ENCODE data around the gene KCNK1.

DNA sequence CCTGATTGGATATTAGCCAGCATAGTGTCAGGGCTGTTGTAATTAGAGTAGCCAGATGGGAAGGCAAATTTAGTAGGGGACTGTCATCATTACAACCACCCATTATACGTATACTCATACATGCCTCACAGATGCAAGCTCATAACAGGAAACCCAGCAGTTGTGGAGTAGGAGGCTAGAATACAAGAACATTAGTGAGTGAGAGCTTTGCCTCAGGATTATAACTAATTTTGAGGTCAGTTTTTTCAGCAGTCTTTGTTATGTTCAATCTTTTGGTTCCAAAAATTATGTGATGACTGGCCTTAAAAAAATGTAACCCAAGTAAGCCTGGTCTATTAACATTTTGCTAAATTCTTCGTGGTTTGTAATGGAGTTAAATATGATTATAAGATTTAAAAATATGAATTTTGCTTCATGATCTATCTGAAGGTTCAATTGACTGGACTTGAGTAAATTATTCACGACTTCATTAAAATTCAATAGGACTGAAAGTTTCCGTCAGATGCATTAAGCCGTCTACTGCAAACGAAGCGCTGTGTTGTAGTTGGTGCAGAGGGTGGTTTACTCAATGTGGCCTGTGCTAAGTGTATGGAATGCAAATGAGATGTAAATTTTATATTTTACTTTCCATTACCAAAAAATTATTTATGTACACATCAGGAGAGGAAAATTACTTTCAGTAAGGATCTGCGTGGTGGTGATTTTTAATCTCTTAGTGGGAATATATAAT lies 48.8 kb downstream of the KCNK1 start:
- TF ChIP-seq, protein P1, sequence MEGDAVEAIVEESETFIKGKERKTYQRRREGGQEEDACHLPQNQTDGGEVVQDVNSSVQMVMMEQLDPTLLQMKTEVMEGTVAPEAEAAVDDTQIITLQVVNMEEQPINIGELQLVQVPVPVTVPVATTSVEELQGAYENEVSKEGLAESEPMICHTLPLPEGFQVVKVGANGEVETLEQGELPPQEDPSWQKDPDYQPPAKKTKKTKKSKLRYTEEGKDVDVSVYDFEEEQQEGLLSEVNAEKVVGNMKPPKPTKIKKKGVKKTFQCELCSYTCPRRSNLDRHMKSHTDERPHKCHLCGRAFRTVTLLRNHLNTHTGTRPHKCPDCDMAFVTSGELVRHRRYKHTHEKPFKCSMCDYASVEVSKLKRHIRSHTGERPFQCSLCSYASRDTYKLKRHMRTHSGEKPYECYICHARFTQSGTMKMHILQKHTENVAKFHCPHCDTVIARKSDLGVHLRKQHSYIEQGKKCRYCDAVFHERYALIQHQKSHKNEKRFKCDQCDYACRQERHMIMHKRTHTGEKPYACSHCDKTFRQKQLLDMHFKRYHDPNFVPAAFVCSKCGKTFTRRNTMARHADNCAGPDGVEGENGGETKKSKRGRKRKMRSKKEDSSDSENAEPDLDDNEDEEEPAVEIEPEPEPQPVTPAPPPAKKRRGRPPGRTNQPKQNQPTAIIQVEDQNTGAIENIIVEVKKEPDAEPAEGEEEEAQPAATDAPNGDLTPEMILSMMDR (conservative IDR thresholded peaks at IDR 0.05) = no peak
- TF ChIP-seq EZH2 (IDR thresholded peaks at IDR 0.05; ENCODE audit: low read depth) = no peak
